ENCODE data around the gene DNAH7.
"Not testable (repeated sequence)": the region's sequence is repeated elsewhere in the genome, so short reads cannot be mapped to it uniquely, and the experiment has no call there.

Gene DNAH7

DNA sequence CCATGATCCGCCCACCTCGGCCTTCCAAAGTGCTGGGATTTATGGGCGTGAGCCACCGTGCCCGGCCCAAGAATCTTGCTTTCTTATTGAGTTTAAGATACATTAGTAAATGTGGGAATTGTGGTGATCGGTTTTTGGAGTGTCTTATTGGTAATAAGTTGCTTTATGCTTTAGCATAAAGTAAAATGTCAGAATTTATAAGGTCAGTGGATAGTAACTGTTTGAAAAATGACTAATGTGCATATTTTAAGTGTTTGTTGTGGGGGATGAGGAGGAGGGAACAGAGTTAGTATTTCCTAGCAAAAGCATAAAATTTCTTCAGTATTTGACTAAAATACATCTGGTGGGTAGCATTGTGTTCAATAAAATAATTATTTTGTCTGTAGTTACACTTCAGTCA lies 334.2 kb downstream of the DNAH7 start:
- in situ Hi-C loops (cut with HindIII; ENCODE audit: low sequenced_read_pairs), result no loop called here

DNA sequence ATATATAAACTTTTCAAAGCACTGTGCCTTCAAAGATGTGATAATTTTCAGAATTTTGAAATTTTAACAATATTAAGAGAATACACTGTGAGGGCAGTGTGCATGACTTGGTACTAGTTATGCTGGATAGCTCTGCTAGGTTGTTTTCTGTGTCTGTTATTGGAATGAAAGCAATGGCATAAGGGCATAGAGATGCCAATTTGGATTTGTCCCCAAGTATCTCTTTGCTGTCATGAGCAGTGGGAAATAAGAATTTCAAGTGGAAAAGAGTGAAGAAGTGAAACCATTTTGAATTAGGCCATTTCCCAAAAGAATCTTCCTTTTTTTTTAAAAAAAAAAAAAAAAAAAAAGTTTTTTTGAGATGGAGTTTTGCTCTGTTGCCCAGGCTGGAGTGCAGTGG lies 334.8 kb downstream of the DNAH7 start:
- in situ Hi-C loops (cut with HindIII; ENCODE audit: low sequenced_read_pairs), result no loop called here

DNA sequence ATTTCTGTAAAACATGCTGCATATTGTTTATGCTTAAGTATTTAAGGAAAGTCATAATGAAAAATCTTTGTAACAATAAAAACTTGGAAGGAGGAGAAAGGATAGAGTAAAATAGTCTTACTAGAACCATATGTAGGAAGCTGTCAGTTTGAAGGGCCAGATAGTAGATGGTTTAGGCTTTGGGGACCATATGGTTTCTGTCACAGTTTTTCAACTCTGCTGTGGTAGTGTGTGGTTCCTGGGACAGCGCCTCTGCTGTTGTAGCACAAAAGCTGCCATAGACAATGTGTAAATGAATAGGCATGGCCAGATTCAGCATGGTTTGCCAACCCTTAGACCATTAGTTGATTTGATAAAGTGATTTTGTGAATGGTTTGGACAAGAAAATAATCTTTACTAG lies 336.1 kb downstream of the DNAH7 start:
- in situ Hi-C loops (cut with HindIII; ENCODE audit: low sequenced_read_pairs), result no loop called here

DNA sequence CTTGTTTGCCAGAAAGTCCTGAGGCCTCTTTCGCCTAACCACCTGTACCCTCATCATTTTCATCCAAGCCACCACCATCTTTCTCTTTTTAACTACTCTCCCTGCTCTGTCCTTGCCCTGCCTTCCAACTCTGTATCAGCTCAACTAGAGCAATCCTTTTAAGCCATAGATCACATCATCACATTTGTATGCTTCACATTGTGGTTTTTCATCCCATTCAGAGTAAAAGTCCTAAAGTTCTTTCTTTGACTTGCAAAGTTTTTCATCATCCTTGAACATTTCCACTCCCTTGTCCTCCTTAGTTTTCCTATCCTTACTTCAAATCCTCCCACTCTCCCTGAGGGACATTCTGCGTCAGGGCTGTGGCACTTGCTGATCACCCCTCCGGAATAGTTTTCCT lies 337.7 kb downstream of the DNAH7 start:
- in situ Hi-C loops (cut with HindIII; ENCODE audit: low sequenced_read_pairs), result no loop called here

DNA sequence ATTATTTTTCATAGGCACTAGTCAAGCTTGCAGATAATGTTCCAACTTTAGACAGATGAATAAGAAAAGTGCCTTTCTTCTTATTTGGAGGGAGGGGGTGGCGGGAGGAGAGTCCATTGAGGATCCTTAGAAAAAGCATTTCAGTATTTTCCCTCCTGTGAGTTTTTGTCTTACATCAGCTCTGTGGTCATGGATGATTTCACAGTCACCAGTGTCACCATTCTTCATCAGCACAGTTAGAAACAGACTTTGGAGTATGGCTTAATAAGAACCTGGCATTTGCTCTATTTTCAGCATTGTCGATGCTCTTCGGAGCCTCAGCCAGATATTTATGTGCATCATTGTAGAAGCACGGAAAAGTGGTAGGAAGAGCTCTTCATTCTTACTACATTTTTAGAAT lies 341.5 kb downstream of the DNAH7 start:
- in situ Hi-C loops (cut with HindIII; ENCODE audit: low sequenced_read_pairs), result no loop called here

DNA sequence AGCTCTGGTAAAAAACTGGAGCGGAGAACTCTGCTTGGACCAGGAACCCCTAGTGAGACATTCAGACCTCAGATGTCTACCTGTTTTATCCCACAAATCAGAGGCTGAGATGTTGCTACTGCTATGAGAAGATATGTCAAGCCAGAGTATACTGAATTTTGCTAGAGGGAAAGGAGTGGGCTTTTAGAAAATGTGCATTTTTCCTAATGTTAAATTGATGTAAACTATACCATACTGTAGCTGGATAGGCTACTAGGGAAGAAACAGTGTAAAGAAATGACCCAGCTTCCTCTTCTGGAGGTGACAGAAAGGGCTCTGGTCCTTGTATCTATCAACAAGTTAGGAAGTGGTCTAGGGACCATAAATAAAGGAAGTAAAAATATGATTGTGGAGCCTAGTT lies 346.6 kb downstream of the DNAH7 start:
- in situ Hi-C loops (cut with HindIII; ENCODE audit: low sequenced_read_pairs), result no loop called here

- in situ Hi-C loops (cut with HindIII; ENCODE audit: low sequenced_read_pairs), result no loop called here
Observed at GRCh38 chr2:195721042-195721441, 347.6 kb downstream of the DNAH7 start.

DNA sequence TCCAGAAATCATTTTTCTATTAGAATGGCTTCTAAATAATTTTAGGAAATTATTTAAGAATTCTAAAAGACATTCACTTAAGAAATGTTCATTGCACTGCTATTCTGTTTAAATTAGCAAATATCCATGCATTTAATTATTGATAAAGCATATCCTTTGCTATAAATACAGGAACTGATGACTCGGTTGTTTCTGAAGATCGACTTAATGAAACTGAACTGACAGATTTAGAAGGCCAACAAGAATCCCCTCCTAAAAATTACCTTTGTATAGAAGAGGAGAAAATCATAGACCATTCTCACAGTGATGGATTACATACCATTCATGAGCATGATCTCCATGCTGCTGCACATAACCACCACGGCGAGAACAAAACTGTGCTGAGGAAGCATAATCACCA lies 352.2 kb downstream of the DNAH7 start:
- in situ Hi-C loops (cut with HindIII; ENCODE audit: low sequenced_read_pairs), result no loop called here

DNA sequence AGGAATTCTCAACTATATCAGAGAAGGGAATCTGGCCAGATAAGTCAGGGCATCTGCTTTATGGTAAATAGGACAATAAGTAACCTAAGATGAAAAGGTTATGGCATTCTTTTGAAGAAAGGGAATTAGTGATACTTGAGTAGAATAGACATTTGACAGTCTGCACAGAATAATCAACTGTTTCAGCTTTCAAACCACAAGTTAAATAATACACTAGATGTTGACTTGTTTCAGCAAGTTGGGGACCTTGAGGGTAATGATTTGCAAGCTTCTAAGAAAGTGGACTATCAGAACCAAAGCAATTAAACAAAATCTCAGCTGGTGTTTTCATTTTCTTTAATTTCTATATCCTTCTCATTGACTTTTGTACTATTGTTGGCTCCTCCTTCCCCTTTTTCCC lies 357.2 kb downstream of the DNAH7 start:
- in situ Hi-C loops (cut with HindIII; ENCODE audit: low sequenced_read_pairs), result loop anchor here (5.0 kb wide), 1 partner anchor 81 kb away; no protein-coding TSS in a partner anchor

GRCh38 chr2:195709901-195710806 lies 358.5 kb downstream of the DNAH7 start:
- in situ Hi-C loops (cut with HindIII; ENCODE audit: low sequenced_read_pairs), result loop anchor here (5.0 kb wide), 1 partner anchor 82 kb away; no protein-coding TSS in a partner anchor

DNA sequence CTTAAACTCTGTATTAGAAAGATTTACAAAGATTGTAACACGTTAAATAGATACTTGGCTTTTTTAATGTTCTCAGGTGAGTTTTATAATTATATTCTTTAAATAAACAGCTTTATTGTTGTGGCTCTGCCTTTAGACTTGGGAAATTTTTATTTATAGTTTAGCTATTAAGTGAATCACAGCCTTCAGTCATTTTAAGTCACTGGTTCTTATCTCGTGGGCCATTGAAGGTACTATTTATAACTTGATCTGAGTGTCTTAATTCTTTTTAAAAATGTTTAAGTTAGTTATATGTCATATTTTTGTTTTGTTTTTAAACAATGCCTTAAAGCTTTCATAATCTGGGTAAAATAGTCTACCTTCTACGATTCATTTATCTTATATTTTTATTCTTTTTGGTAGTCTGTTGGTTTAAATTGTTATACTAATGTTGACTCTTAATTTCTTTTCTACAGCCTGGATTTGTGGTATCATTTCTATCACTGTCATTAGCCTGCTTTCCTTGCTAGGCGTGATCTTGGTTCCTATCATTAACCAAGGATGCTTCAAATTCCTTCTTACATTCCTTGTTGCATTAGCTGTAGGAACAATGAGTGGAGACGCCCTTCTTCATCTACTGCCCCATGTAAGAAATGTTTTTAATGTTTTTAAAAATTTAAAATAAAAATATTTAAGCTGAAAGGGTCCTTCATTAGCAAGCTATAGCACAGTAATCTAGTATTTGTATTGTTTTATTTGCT lies 362.3 kb downstream of the DNAH7 start:
- in situ Hi-C loops (cut with HindIII; ENCODE audit: low sequenced_read_pairs), result no loop called here

- in situ Hi-C loops (cut with HindIII; ENCODE audit: low sequenced_read_pairs), result no loop called here
Observed at GRCh38 chr2:195700480-195700879, 368.2 kb downstream of the DNAH7 start.

DNA sequence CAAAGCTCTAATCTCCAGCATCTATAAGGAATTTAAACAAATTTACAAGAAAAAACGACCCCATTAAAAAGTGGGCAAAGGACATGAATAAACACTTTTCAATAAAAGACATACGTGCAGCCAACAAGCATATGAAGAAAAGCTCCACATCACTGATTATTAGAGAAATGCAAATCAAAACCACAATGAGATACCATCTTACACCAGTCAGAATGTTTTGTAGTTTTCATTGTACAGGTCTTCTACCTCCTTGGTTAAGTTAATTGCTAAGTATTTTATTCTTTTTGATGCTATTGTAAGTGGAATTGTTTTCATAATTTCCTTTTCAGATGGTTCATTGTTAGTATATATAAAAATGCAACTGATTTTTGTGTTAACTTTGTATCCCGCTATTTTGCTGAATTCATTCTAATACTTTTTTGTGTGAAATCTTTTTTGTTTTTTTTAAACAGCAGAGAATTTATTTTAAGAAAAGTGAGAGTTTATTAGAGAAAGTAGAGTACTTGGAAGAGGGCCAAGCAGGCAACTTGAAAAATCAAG lies 370.9 kb downstream of the DNAH7 start:
- in situ Hi-C loops (cut with HindIII; ENCODE audit: low sequenced_read_pairs), result no loop called here

- in situ Hi-C loops (cut with HindIII; ENCODE audit: low sequenced_read_pairs), result no loop called here
Observed at GRCh38 chr2:195696012-195696411, 372.6 kb downstream of the DNAH7 start.

- in situ Hi-C loops (cut with HindIII; ENCODE audit: low sequenced_read_pairs), result no loop called here
Observed at GRCh38 chr2:195695002-195695631, 373.5 kb downstream of the DNAH7 start.

DNA sequence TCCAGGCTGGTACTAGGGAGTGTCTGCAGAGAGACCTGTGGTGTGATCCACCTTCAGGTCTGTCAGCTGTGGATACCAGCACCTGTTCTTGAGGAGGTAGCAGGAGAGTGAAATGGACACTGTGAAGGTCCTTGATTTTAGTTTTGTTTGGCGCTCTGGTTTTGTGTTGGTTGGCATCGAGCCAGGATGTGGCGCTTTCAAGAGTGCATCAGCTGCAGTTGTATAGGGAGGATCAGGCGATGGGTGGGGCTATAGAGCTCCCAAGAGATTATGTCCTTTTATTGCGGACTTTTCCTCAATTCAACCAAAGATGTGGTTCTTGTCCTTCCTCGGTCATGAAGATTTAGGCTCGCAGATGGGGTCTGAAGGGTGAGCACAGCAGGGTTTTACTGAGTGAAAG lies 374.1 kb downstream of the DNAH7 start:
- in situ Hi-C loops (cut with HindIII; ENCODE audit: low sequenced_read_pairs), result no loop called here

GRCh38 chr2:195692531-195692930 lies 376.1 kb downstream of the DNAH7 start:
- in situ Hi-C loops (cut with HindIII; ENCODE audit: low sequenced_read_pairs), result not testable (repeated sequence)

All from endothelial cell of hepatic sinusoid (primary cell).